Pancreas (tissue), 10 donors: ENCODE results near the gene STRADA. TPM values are rescaled to one million over a fixed set of nuclear protein-coding genes. Genes with fewer than 3 reads are reported as not detected.

Experiments
- ATAC-seq, 4 donors: fragments of 200-7000 bp; cut with Tn5 transposase; one replicate each; pipeline versions ENCODE4 v1.8.0 to v1.9.1; 2020; ENCODE audit warnings: mild to moderate bottlenecking in 4 of 4, moderate library complexity in 4 of 4
- DNase-seq, 6 donors: peaks; one replicate each; pipeline ENCODE4 v3.0.0-alpha.2; 2020
- FAIRE-seq: peaks from 2 replicates; lab custom pipeline; 2012; peaks lifted over from hg19 to GRCh38; lab: Jason Lieb, UNC
- H3K27ac ChIP-seq, 4 donors: fragments of 200-600 bp; sonication (generic); 1 replicate in 3 of 4; 2 replicates in 1 of 4; pipeline versions ENCODE4 v1.5.0 to v1.8.0; 2020
- H3K27me3 ChIP-seq, 4 donors: fragments of 200-600 bp; one replicate each; pipeline ENCODE4 v1.8.0; 2021
- H3K36me3 ChIP-seq, 3 donors: fragments of 200-600 bp; sonication (generic) in 1 of 3; one replicate each; pipeline versions ENCODE4 v1.5.0 to v1.8.0; 2020 to 2021
- H3K4me1 ChIP-seq, 3 donors: fragments of 200-600 bp; one replicate each; pipeline ENCODE4 v1.8.0; 2021
- H3K4me3 ChIP-seq, 4 donors: fragments of 200-600 bp; sonication (generic) in 2 of 4; one replicate each; pipeline versions ENCODE4 v1.5.0 to v1.8.0; 2020 to 2021
- H3K9me3 ChIP-seq, 4 donors: fragments of 200-600 bp; one replicate each; pipeline ENCODE4 v1.8.0; 2021
- CTCF ChIP-seq, 4 donors: fragments of 200-600 bp; sonication (generic) in 3 of 4; IDR thresholded peaks; one replicate each; pipeline versions ENCODE4 v1.5.0 to v1.8.0; 2021; ENCODE audit warnings: antibody characterized with exemption in 4 of 4
- WGBS, 2 donors: extraction: QIAGEN DNeasy Blood & Tissue Kit; methylation state at CpG; one replicate each; pipeline ENCODE4 v1.1.7; 2013; 5-methylcytosine and 5-hydroxymethylcytosine counted together
- intact Hi-C, 3 donors: fragments of 100-400 bp; cut with DNase I; formaldehyde crosslinking; loops; one replicate each; pipeline versions ENCODE4 v1.11.1 to v1.14.2; 2022
- polyA plus RNA-seq, 2 donors: library from polyadenylated mRNA; stranded (reverse); fragments of 200-250 nt; gene quantifications; one replicate each; pipeline ENCODE4 v1.2.3, GENCODE V29; 2013
- total RNA-seq, 6 donors: library from RNA; stranded (reverse); fragmentation: NEBNext Ultra II Directional in 4 of 6; extraction: Animal tissue kit (Norgen Biotek cat#: 25700) in 4 of 6; gene quantifications; one replicate each; pipeline versions ENCODE4 v1.2.1 to v1.2.4, GENCODE V29; 2021 to 2023
- donor health status: healthy with polysubstance abuse.
- donor health status: DM: no; HTN: no; CAD: no; lungs with moderate emphysema.
- donor health status: DM: no; HTN: no; CAD: no.
- donor health status: control.
- donor health status: control.
- donor health status: Bipolar disorder and iron deficiency.
- donor health status: DM: yes; HTN: yes; CAD: no.
- donor health status: DM: no; HTN: no; CAD: no.
- donor health status: DM: no; HTN: no; CAD: no.
- donor health status: DM: yes; HTN: yes; CAD: no.

The STRADA gene
- total and polyA plus RNA-seq, 8 donors: 8.3 to 26.7 (median 13.9) TPM

- Histone ChIP-seq H3K4me3 (no peak overlapping the region), H3K36me3 (peaks cover 2 to 26% (median 23%) of the 10 kb centered on the region in 3 donors), H3K4me1 (no peaks in the 10 kb centered on the region), H3K27ac (no peak overlapping the region), H3K9me3 (no peaks in the 10 kb centered on the region), H3K27me3 (no peaks in the 10 kb centered on the region)
- FAIRE-seq (no peak), DNase-seq (no peak), ATAC-seq (no peak)
- 86 to 91% methylated on average over 15 of the region's 15 CpGs for WGBS, 2 donors
- no peak for TF ChIP-seq CTCF (IDR thresholded peaks at IDR 0.05)
- intact Hi-C loops: no loop called here
Observed at GRCh38 chr17:63694950-63695773, 46.4 kb downstream of the STRADA start.

GRCh38 chr17:63694229-63694949, 47.2 kb downstream of the STRADA start:
- TF ChIP-seq CTCF (IDR thresholded peaks at IDR 0.05): no peak
- Histone ChIP-seq H3K4me1 (no peaks in the 10 kb centered on the region), H3K27me3 (no peaks in the 10 kb centered on the region), H3K4me3 (no peak overlapping the region), H3K36me3 (peaks cover 4 to 34% (median 26%) of the 10 kb centered on the region in 3 donors), H3K9me3 (no peaks in the 10 kb centered on the region), H3K27ac (no peak overlapping the region)
- 90 to 95% methylated on average over 12 of the region's 12 CpGs for WGBS, 2 donors
- FAIRE-seq (no peak), ATAC-seq (no peak), DNase-seq (no peak)
- intact Hi-C loops: no loop called here

GRCh38 chr17:63693411-63694113, 48.0 kb downstream of the STRADA start:
- 89 to 93% methylated on average over 18 of the region's 18 CpGs for WGBS, 2 donors
- FAIRE-seq: no peak

GRCh38 chr17:63692195-63692816, 49.3 kb downstream of the STRADA start:
- TF ChIP-seq CTCF (IDR thresholded peaks at IDR 0.05): no peak
- Histone ChIP-seq H3K27me3 (no peaks in the 10 kb centered on the region), H3K27ac (no peak overlapping the region), H3K9me3 (no peaks in the 10 kb centered on the region), H3K4me3 (no peak overlapping the region), H3K4me1 (no peaks in the 10 kb centered on the region), H3K36me3 (peaks cover 4 to 47% (median 26%) of the 10 kb centered on the region in 3 donors)
- WGBS, 2 donors: 92 to 96% methylated on average over 11 of the region's 11 CpGs
- intact Hi-C loops: no loop called here
- DNase-seq (no peak), FAIRE-seq (no peak), ATAC-seq (peak in 1 of 4 donors; percentile 7)

More at GRCh38 chr17:63693411-63694113, 48.0 kb downstream of the STRADA start:
- Histone ChIP-seq H3K9me3 (no peaks in the 10 kb centered on the region), H3K4me1 (no peaks in the 10 kb centered on the region), H3K4me3 (no peak overlapping the region), H3K27ac (no peak overlapping the region), H3K27me3 (no peaks in the 10 kb centered on the region), H3K36me3 (peaks cover 4 to 41% (median 26%) of the 10 kb centered on the region in 3 donors)
- DNase-seq (peak in 1 of 6 donors; percentile 73), ATAC-seq (no peak)
- no peak for TF ChIP-seq CTCF (IDR thresholded peaks at IDR 0.05)
- intact Hi-C loops: no loop called here
